ENCODE results near the gene SDCBP2. TPM values are rescaled to one million over a fixed set of nuclear protein-coding genes. Genes with fewer than 3 reads are reported as not detected.

SDCBP2 gene
- total RNA-seq, 1 experiment from 2014 or later = 3.3 TPM

DNA sequence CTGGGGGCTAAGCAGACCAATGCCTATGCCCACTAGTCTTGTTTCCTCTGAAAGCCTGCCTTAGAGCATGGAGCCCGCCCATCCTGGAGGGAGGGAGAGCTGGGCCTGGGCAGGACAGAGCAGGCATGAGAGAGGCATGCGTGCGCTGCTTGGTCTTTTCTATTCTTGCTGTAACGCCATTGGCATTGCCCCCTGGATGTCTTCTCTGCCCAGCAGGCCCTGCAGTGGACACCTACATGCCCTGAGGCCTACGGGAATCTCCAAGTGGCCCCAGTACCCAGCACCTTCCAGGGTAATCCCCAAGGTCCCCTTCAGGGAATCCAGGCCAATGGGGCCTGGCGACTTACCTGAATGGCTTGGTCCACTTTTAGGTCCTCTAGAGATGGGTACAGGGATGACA is 8.9 kb downstream of the SDCBP2 start:
- H3K27ac Mint-ChIP-seq = no peak overlapping the region
- ChIA-PET CTCF (no interaction called here), POLR2A (no interaction called here)
- DNase-seq (ENCODE audit: low spot score) (no peak), ATAC-seq (no peak)
- no peaks in the 10 kb centered on the region for H3K36me3 Mint-ChIP-seq
- no peaks in the 10 kb centered on the region for H3K4me1 Mint-ChIP-seq
- peaks cover 38% of the 10 kb centered on the region for H3K27me3 Mint-ChIP-seq (ENCODE audit: low read depth)
- H3K9me3 Mint-ChIP-seq = no peaks in the 10 kb centered on the region
- H3K4me3 Mint-ChIP-seq = no peak overlapping the region
- TF ChIP-seq, protein P1, sequence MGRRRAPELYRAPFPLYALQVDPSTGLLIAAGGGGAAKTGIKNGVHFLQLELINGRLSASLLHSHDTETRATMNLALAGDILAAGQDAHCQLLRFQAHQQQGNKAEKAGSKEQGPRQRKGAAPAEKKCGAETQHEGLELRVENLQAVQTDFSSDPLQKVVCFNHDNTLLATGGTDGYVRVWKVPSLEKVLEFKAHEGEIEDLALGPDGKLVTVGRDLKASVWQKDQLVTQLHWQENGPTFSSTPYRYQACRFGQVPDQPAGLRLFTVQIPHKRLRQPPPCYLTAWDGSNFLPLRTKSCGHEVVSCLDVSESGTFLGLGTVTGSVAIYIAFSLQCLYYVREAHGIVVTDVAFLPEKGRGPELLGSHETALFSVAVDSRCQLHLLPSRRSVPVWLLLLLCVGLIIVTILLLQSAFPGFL (CRISPR knock-in tag; IDR thresholded peaks at IDR 0.05; ENCODE audit: borderline replicate concordance) = no peak
- TF ChIP-seq GRHL2 (CRISPR knock-in tag; IDR thresholded peaks at IDR 0.05; ENCODE audit: insufficient replicate concordance, severe bottlenecking) = no peak
- no peak for TF ChIP-seq TP53 (CRISPR knock-in tag; IDR thresholded peaks at IDR 0.05)
- no peak for TF ChIP-seq GTF2I (CRISPR knock-in tag; conservative IDR thresholded peaks at IDR 0.05)
- no peak for TF ChIP-seq ZNF281 (CRISPR knock-in tag; IDR thresholded peaks at IDR 0.05)
- TF ChIP-seq NR2C2 (CRISPR knock-in tag; IDR thresholded peaks at IDR 0.05) = no peak
- TF ChIP-seq NR1H2 (CRISPR knock-in tag; IDR thresholded peaks at IDR 0.05) = no peak
- TF ChIP-seq ZNF671 (CRISPR knock-in tag; IDR thresholded peaks at IDR 0.05) = no peak
- TF ChIP-seq, protein P2, sequence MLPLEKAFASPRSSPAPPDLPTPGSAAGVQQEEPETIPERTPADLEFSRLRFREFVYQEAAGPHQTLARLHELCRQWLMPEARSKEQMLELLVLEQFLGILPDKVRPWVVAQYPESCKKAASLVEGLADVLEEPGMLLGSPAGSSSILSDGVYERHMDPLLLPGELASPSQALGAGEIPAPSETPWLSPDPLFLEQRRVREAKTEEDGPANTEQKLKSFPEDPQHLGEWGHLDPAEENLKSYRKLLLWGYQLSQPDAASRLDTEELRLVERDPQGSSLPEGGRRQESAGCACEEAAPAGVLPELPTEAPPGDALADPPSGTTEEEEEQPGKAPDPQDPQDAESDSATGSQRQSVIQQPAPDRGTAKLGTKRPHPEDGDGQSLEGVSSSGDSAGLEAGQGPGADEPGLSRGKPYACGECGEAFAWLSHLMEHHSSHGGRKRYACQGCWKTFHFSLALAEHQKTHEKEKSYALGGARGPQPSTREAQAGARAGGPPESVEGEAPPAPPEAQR (CRISPR knock-in tag; IDR thresholded peaks at IDR 0.05) = no peak
- TF ChIP-seq, protein P3, sequence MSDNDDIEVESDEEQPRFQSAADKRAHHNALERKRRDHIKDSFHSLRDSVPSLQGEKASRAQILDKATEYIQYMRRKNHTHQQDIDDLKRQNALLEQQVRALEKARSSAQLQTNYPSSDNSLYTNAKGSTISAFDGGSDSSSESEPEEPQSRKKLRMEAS (CRISPR knock-in tag; IDR thresholded peaks at IDR 0.05) = no peak
- TF ChIP-seq ZNF512 (CRISPR knock-in tag; IDR thresholded peaks at IDR 0.05; ENCODE audit: borderline replicate concordance) = no peak
- no peak for TF ChIP-seq OVOL2 (CRISPR knock-in tag; IDR thresholded peaks at IDR 0.05; ENCODE audit: borderline replicate concordance)
- TF ChIP-seq, protein P4, sequence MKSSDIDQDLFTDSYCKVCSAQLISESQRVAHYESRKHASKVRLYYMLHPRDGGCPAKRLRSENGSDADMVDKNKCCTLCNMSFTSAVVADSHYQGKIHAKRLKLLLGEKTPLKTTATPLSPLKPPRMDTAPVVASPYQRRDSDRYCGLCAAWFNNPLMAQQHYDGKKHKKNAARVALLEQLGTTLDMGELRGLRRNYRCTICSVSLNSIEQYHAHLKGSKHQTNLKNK (CRISPR knock-in tag; IDR thresholded peaks at IDR 0.05) = no peak
- TF ChIP-seq, protein P5, sequence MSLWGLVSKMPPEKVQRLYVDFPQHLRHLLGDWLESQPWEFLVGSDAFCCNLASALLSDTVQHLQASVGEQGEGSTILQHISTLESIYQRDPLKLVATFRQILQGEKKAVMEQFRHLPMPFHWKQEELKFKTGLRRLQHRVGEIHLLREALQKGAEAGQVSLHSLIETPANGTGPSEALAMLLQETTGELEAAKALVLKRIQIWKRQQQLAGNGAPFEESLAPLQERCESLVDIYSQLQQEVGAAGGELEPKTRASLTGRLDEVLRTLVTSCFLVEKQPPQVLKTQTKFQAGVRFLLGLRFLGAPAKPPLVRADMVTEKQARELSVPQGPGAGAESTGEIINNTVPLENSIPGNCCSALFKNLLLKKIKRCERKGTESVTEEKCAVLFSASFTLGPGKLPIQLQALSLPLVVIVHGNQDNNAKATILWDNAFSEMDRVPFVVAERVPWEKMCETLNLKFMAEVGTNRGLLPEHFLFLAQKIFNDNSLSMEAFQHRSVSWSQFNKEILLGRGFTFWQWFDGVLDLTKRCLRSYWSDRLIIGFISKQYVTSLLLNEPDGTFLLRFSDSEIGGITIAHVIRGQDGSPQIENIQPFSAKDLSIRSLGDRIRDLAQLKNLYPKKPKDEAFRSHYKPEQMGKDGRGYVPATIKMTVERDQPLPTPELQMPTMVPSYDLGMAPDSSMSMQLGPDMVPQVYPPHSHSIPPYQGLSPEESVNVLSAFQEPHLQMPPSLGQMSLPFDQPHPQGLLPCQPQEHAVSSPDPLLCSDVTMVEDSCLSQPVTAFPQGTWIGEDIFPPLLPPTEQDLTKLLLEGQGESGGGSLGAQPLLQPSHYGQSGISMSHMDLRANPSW (CRISPR knock-in tag; conservative IDR thresholded peaks at IDR 0.05; ENCODE audit: low read depth) = no peak

DNA sequence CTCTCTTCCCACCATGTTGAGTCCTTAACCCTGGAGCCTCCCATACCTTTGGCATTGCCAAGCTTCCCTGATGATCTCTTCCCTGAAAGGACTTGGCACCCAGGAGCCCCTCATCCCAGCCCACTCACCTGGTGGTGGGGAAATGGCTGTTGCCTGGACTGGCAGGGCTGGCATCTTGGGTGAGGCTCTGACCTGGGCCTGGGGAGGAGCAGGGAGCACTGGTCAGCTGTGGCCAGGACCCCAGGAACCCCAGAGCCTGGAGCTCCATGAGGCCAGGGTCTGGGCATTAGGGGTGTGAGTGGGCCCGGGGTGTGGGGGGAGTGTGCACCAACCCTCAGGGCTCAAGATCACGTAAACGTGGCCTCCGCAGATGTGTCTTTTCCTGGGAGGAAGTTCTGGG is 9.5 kb downstream of the SDCBP2 start:
- ChIA-PET CTCF (no interaction called here), POLR2A (no interaction called here)
- TF ChIP-seq, protein P6, sequence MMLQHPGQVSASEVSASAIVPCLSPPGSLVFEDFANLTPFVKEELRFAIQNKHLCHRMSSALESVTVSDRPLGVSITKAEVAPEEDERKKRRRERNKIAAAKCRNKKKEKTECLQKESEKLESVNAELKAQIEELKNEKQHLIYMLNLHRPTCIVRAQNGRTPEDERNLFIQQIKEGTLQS (CRISPR knock-in tag; conservative IDR thresholded peaks at IDR 0.05) = no peak
- ATAC-seq = no peak
- Mint-ChIP-seq H3K27ac (no peak overlapping the region), H3K4me1 (no peaks in the 10 kb centered on the region), H3K36me3 (no peaks in the 10 kb centered on the region), H3K27me3 (ENCODE audit: low read depth) (peaks cover 38% of the 10 kb centered on the region), H3K9me3 (no peaks in the 10 kb centered on the region), H3K4me3 (no peak overlapping the region)
- DNase-seq (ENCODE audit: low spot score) = no peak
